HG03045 (cell line): ENCODE results near the gene KRT79.
"Not testable (repeated sequence)": the region's sequence is repeated elsewhere in the genome, so short reads cannot be mapped to it uniquely, and the experiment has no call there.

ENCODE experiments used
- ATAC-seq: cut with Tn5 transposase; IDR thresholded peaks from one replicate; pipeline ENCODE4 v1.9.1; 2021; ENCODE audit warnings: mild to moderate bottlenecking, moderate library complexity; ENCODE audit not compliant: unreplicated experiment

KRT79 gene

DNA sequence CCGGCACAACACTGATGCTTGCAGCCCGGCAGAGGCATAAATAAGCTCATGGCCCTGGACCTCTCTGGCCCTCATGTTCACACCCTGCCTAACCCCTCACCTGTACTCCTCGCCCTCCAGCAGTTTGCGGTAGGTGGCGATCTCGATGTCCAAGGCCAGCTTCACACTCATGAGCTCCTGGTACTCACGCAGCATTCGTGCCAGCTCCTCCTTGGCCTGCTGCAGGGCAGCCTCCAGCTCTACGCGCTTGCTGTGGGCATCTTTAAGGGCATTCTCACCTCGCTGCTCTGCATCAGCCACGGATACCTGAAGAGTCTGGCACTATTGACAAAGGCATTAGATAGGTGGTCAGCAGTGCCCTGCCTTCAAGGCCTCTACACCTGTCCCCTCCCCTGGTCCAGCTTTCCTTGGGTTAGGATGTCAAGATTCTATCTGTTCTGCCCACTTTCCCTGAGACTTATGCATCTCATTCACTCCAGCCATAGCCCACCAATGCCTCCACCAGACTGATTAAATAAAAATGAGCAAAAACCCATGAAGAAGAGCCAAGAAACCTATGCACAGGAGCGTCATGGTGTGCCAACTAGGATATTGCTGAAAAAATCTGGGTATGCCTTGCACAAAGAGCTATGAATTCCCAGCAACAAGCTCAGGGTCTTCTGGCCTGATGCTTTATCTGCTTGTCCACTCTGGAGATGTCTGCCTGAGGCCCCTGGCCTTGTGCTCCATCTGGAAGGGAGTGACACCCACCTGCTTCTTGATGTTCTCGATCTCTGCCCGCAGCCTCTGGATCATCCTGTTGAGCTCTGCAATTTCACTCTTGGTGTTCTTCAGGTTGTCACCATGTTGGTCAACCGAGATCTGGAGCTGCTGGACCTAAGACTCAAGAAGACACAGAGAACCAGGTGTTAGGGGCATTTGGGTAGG, 26.3 kb downstream of the KRT79 start:
- ATAC-seq, result no peak

DNA sequence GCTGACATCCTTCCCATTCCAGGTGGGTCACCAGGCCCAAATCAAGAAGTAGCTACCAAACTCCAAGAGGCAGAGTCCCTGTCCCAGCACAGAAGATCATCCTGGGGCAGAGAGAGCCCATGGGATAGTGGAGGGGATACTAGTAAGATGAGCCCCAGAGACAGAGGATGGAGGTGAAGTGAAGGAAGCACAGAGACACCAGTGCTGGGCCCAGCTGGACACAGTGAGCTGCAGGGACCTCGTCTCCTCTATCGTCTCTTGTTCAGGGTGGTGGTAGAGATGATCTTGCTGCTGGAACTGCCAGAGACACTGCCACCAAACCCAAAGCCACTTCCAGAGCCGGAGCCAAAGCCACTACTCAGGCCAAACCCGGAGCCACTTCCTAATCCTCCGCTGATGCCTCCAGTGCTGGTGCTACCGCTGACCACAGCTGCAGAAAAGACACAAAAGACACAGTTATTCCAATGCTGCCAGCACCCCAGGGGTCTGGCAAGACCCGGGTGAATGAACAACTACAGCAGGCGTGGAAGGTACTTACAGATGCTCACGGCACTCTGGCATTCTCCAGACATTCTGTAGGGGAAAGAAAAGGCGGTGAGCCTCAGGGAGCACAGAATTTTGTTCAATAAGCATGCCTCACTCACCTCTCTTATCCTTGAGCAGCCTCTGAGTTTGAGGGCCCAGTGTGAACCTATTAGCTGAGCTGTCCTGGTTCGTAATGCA, 27.1 kb downstream of the KRT79 start:
- ATAC-seq, result no peak

DNA sequence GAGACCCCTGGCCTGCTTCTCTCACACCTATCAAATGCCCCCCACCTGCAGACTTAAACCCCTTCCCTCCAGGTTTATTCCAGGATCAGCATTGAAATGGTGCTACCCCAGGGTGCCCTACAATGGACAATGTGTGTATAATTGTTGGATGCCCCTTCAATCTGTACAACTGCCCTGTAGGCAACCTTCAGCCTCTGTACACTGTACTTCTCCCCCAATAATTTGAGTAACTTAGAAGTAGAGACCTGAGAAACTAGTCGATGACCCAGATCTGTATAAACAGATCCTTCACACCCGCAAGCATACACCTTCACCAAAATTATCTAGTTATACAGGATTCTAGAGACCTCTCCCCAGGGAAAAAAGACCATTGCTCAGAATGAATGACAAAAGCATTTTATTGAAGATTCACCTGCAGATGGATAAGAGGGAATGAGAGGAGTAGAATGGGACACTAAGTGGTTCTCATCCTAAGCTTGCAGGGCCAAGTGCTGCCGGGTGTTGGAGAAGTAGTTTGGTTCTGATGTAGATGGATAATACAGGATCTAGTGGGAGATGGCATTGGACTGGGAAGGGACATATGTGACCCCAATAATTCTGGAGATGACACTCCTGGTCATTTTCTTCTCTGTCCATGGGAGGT, 27.8 kb downstream of the KRT79 start:
- ATAC-seq, result no peak

DNA sequence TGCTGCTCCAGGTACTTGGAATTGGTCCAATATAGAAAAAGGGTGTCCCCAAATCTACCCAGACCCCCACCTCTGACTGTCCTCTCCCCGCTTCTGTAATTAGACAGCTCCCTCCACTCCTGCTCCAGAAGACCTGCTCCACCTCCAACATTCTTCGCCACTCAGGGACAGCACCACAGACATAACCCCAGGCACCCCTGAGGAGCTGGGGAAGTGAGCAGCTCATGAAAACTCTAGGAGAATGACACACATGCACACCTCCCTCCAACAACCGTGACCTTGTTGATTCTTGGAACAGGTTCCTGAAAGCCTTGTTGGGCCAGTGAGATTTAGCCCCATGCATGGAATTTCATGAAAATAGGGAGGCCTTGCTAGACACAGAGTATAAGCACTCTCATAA, 28.4 kb downstream of the KRT79 start:
- no peak for ATAC-seq

DNA sequence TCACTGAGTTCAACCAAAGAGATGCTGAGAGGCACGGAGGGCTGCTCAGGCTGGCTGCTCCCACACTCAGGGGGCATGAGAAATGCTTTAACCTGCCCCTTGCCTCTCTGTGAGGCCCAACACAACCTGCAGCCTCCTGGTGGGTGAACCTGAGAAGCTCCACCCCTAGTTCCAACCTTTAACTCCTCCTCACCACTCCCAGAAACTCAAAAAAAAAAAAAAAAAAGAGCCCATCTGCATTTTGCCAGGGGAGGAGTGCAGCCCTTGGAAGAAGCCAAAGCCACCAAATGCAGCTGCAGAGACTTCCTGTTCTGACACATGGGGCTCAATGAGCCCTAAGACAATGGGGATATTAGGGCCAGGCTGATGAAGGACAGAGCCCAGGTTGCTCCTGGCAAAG, 29.1 kb downstream of the KRT79 start:
- no peak for ATAC-seq

DNA sequence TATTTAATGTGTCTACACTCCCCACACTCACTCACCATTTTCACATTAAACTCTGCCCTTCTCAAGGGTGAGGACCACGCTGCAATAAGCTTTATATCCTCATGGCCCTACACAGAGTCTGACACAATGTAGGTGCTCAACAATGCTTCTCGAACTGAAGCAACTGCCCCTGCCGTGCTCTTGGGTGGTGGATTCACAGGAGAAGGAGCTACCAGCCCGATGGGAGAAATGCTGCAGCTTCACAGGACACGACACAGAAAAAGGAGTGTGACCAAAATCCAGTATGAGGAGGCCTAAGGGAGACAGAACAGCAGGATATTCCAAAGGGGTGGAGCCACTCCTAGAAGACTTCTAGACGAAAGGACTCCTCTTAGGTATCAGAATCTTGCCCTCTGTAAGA, 31.7 kb downstream of the KRT79 start:
- ATAC-seq, result no peak

DNA sequence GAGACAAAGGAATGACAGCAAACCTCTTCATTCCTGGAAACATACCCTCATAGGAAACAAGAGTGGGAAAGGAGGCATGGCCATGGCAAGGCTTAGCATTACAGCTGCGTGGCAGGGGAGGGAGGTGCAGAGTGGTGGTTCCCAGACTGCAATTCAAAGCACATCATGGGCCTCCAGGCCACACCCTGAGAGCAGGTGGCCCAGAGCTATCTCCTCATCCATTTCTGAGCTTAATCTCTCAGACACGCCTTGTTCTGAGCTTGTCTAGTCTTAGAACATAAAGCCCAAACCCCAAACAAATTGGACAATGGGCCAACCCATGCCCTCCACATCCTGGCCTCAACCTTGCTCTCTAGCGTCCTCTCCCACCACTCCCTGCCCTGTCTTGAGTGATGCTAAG, 32.3 kb downstream of the KRT79 start:
- ATAC-seq, result no peak

DNA sequence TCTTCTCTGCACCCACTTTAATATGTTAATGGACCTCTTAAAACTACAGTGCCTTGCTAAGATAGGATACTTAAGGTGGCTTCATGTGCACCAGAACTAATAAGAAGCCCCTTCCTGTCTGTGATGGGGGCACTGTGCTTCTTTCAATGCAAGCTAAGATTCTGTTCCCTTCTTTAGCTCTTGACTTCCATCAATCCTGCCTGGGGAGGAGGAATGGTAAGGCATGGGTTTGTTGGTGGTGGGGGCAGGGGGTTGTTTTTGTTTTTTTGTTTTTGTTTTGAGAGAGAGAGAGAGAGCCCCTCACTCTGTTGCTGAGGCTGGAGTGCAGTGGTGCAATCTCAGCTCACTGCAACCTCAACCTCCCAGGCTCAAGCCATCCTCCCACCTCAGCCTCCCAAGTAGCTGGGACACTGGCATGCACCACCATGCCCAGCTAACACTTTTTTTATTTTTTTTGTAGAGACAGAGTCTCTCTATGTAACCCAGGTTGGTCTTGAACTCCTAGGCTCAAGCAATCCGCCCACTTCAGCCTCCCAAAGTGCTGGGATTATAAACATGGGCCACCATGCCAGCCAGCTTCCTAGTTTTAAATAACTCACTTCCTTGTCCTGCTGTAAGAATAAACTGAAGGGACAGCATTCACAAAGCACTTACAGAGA, 33.7 kb downstream of the KRT79 start:
- ATAC-seq, result no peak

DNA sequence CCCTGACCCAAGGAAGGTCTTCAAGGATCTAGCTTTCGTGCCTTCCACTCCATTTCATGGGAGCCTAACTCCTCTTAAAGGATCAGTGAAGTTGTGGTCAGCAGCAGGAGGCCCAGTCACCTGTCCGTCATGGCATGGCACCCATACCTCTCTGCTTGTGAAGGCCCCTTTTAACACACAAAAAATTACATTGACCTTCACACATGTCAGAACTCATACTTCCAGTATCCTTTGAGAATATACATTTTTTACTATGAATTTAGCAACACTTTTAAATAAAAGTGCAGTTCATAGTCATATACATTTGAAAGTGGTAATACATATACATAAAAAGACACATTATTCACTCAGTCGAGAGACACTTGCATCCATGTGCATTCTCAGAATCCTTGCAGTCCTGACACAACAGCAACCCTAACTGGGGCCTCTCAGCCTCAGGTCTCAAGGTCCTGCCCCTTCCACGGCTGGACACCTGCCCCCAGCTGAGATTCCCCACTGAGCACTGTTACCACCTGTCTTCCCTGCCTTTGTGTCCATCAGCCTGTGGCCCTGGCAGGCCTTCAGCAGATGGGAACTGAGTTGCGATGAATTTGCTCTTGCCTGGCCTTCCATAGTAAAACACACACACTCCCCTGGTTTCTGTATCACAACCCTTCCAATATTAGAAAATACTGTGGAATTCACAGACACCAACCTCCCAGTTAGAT, 34.5 kb downstream of the KRT79 start:
- ATAC-seq, result no peak

DNA sequence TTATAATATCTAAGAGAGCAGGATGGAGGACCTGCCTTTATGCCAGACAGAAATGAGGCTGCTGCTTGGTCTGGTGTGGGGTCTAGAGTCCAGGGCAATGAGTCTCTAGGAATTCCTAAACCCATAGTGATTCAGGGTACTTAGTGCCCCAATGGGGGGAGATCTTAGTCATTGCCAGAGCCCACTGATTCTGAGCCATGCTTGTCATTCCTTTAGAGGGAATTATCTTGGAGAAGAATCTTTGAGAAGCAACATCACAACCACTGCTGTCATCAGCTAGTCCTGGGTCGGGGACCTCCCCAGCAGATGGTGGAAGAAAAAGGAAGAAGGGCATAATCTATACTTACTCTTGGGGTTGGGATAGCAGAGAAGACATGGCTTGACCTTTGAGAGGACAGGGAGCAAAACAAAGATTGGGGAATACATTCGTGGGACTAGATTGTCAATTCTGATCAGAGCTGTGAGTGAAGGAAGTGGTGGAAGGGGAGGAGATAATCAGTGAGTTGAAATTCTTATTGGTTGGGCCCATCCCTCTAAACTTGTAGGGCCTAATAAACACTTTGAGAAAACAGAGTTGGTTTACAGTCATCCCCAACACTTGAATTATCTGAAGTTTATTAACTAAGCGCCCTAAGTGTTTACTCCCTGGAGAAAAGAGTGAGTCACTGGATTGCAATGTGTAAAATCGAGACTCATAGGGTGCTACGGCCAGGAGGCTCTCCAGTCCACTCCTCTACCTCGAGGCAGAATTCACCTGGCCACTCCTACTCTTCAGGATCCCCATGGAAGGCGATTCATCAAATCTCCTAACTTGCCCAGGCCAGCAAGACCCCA, 35.2 kb downstream of the KRT79 start:
- ATAC-seq, result no peak

DNA sequence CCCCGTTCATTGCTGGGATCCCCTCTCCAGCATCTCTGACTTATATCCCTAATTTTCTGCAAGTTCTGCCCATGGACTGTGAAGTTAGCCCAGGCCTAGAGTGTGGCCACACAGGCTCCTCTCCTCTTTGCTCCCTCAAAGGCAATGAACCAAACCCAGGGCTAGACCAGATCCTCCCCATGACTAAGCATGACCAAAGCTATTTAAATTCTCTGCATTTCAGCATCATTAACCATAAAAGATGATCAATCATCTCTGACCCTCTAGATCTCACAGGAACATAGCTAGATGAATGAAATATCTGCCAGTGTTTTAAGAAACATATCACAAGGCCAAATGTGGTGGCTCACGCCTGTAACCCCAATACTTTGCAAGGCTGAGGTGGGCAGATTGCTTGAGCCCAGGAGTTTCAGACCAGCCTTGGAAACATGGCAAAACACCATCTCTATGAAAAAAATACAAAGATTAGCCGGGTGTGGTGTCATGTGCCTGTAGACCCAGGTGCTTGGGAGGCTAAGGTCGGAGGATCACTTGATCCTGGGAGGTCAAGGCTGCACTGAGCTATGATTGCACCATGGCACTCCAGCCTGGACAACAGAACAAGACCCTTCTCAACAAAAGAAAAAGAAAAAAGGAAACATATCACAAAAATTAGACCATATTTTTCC, 36.0 kb downstream of the KRT79 start:
- ATAC-seq, result no peak

DNA sequence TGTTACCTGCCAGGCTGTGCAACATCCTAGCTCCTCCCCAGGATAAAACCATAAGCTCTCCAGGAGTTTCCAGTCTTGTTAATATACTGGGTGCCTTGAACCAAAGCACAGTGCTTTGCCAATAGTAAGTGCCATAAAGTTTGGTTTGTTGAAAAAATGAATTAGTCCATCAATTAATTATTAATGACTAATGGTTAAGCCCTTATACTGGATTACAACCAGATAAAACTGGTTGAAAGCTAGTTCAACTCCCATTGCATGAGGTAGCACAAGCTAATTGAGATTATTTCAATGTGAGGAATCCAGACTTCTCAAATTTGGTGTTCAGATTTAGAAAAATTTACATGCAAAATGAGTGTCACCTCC, 36.6 kb downstream of the KRT79 start:
- no peak for ATAC-seq

DNA sequence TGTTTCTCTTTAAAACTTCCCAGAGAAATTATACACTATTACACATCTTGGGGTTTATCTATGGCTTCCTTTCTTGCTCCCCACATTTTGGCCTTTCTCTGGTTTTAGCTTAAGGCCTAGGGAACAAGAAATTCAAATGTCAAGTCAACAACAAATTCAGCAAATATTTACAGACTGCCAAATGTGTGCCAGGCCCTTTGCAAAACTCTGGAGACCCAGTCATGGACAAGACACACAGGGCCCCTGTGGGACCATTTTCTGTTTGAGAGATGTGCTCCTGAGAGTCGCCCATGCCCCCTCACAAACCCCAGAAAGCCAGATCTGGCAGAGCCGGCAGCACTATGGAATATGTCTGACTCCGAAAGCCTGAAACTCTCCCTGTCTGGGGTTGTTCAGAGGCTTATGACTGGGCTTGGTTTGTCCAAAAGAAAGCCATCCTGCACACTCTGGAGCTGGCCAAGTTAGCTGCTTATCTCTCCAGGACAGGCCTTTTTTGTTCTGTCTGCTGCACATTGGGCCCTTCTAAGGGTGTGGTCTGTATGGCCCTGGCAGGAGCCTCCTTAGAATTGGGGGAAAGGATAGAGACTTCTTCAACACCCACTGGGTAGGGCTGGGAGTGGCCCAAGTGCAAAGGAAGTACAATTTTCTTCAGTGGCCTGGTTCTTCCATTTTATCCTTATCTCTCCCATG, 37.1 kb downstream of the KRT79 start:
- ATAC-seq, result no peak

DNA sequence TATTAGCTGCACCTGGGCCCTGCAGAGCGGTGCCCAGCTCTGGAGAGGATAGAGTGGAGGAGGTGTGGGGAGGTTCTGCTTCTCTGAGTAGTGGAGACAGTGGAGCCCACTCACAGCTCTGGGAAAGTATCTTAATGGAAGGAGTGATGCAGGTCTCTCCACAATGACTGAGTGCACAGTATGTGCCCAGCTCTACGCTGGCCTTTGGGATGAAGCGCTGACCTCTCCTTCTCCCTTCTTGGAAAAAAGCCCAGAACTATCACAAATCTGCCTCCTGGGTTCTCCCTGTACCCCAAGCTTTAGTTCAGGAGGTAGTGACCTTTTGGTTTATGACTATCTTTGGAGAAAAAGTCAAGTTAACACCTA, 37.7 kb downstream of the KRT79 start:
- ATAC-seq, result no peak

DNA sequence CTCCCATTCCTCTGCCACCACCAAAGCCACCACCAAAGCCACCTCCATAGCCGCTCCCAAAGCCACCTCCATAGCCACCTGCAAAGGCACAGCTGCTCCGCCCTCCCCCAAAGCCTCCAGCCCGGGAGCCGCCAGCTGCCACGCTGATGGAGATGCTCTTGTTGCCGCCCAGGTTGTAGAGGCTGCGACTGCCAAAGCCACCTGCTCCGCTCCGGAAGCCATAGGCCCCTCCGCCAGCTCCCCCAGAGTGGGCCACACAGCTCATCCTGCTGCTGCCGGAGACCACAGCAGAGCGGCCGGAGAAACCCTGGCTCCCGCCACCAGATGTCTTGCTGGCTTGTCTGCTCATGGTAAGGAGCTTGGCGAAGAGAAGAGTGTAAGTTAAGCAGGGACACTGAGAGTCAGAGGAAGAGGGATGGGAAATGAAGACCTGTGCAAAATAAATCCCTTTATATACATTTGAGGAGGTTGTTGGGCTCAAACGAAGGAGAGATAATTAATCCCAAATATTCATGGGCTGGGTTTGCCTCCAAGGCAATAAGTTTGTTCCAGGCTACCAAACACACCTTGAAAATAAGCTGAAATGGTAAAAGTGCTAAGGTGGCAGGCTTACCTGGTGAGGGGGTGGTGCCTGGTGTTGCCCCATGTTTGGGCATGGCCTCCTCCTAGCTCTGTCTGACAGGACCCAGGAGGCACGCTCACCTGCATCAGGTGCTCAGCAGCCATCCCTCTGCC, 38.2 kb downstream of the KRT79 start, which contains the start of gene KRT3:
KRT3 (minus strand) TSS at position 424 of the 735 bp plus-strand sequence; CDS start at position 349, 75 bp downstream.
- ATAC-seq, result no peak

DNA sequence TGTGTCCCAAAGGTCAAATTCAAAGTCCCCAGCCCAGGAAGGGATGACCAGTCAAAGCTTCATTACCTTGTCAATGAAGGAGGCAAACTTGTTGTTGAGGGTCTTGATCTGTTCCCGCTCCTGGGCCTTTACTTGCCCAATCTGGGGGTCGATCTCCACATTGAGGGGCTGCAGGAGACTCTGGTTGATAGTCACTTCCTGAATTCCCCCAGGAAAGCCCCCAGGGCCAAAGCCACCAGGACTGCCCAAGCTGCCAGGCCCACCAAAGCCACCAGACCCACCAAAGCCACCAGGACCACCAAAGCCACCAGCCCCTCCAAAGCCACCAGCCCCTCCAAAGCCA, 38.8 kb downstream of the KRT79 start:
- not testable (repeated sequence) for ATAC-seq

DNA sequence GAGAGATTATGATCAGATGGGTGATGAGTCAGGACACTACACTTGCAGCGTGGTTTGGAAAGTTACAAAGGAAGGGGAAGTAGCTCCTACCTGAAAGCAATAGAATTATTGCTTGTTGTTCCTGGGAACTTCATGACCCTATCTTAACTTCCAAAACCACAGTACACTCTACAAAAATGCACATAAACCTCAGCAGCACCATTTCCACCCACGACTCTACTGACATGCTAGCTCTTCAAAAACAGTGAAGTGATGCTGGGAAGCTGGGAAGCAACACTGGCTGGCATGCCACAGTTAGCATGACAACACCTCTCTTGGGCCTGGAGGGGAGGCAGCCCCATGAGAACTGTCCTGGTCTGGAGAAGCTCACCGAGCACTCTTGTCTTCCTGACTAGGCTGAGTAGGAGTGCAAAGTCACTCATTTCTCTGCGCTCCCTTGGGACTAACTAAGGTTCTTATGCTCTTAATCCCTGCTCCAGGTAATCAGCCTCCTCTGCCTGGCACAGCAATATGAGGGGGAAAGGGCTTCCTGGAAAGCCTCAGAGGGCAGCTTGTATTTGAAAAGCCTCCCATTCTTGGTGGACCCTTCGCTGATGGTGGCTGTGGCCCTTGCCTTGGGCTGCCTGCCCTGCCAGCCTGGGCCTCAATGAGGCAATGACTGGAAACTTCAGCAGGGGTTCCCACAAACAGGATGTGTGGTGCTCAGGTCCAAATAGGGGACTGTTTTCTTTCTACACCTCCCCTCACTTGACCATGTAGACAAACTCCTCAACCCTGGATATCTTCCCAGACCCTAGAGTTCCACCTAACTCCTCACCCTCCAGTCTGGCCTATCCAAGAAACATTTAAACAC, 39.4 kb downstream of the KRT79 start:
- no peak for ATAC-seq
